LNCaP clone FGC (cell line): ENCODE measurements around the gene BBX.

Experiments
- DNase-seq: peaks from one replicate; pipeline ENCODE4 v3.0.0-alpha.2; 2011; ENCODE audit warnings: low read depth
- H3K4me3 ChIP-seq: 2 replicates; pipeline ENCODE4 v1.5.1; 2011; ENCODE audit warnings: mild to moderate bottlenecking, low read depth, low read length, control low read depth
- CTCF ChIP-seq: IDR thresholded peaks from 2 replicates; pipeline ENCODE4 v1.5.1; 2012; ENCODE audit warnings: mild to moderate bottlenecking; ENCODE audit not compliant: control insufficient read depth, insufficient read depth; ENCODE audit errors: extremely low read depth

BBX gene

DNA sequence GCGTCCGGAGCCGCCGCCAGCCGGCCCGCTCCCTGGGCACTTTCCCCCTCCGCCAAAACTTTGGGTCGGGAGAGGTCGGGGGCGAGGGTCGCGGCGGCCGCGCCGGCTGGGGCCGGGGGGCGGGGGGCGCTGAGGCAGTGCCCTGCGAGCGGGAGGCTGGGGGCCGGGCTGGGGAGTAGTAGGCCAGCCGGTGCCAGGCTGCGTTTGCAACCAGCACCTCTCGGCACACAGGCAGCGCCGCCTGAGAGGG is 452 bp downstream of the BBX start:
- no peak for DNase-seq
- H3K4me3 ChIP-seq = peak overlapping the region; percentile 86
- TF ChIP-seq CTCF = no peak

DNA sequence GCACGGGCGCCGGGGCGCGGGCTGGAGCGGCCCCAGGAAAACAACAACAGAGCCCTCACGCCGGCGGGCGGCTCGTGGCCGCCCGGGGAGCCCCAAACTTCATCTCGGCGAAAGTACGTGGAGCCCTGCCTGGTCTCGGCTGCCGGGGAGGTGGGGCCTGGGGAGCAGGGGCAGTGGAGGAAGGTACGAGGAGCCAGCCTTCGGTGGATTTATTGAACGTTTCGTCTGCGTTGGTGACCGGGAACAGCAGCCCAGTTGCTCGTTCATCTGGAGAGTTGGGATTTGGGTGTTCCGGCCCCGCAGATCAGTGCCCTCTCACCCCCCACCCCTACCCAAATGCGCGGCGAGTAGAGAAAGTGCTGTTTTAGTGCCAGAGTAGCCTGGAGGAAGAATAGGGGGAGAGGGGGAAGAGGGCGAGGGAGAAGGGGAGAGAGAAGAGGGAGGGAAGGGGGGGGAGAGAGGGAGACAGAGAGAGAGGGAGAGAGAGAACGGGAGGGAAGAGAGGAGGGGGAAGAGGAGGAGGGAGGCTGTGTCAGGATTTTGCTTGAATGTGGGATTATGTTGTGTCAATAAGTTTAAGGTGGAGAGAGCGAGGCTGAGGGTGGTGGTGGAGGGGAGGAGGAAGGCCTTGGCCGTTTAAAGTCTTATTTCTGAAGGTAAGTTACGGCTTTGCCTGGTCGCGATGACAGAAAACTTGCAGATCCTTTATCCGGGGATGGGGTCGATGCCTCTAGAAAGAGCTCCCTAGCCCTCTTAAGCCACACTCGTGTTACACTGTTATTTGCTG is 970 bp downstream of the BBX start:
- no peak for TF ChIP-seq CTCF
- peak overlapping the region; percentile 86 for H3K4me3 ChIP-seq
- no peak for DNase-seq

- no peak for DNase-seq
- H3K4me3 ChIP-seq = peak overlapping the region; percentile 86
- TF ChIP-seq CTCF = no peak
Observed at GRCh38 chr3:107524326-107524840, 1.6 kb downstream of the BBX start.

- no peak for TF ChIP-seq CTCF
- peak overlapping the region; percentile 86 for H3K4me3 ChIP-seq
- DNase-seq = no peak
Observed at GRCh38 chr3:107524841-107525643, 2.3 kb downstream of the BBX start.

- no peak for DNase-seq
- TF ChIP-seq CTCF = no peak
- H3K4me3 ChIP-seq = peak overlapping the region; percentile 86
Observed at GRCh38 chr3:107525644-107526305, 3.0 kb downstream of the BBX start.

GRCh38 chr3:107531917-107532469 is 9.2 kb downstream of the BBX start:
- H3K4me3 ChIP-seq = no peak overlapping the region
- no peak for DNase-seq
- TF ChIP-seq CTCF = no peak
